HG02970 (cell line): Measurements from ENCODE around the gene CTXN3.
"Not testable (repeated sequence)": the region's sequence is repeated elsewhere in the genome, so short reads cannot be mapped to it uniquely, and the experiment has no call there.

Source experiments
- ATAC-seq: cut with Tn5 transposase; IDR thresholded peaks from one replicate; pipeline ENCODE4 v1.9.1; 2021; ENCODE audit warnings: mild to moderate bottlenecking, moderate library complexity, moderate number of reproducible peaks; ENCODE audit not compliant: unreplicated experiment, low FRiP score

Gene CTXN3

DNA sequence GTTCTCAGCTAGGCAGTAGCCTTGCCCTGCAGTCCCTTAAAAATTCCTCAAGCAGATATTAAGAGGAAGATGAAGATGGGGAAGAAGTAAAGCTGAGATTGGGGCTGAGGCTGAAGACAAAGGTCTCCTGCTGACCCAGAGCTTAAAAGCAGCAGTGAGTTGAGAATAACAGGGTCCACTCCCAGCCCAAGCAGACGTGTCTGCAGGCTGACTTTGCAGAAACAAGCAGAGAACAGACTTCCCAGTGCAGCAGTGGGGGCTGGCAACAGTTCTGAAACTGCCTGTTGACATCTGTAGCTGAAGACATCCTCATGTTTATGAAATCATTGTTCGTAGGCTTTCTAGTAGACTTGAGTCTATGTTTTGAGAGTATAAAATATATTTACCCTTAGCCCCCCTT, 1.1 kb downstream of the CTXN3 start:
- no peak for ATAC-seq

DNA sequence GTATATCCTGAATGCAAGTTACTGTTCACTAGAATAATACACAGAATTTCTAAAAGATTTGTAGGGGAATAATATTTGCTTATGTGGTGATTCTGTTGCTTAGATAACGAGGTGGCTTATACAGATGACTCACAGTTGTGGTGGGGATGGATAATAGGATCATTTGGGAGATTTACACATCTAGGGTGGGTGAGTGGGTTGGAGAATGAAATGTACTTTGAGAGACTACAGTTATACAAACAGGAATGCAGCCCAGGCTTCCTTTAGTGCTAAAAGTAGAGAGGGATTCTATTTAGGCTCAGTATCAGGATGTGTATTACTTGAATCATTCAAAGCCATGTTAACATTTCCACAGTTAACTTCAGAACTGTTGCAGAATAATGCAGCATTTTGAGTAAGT, 1.8 kb downstream of the CTXN3 start:
- no peak for ATAC-seq

DNA sequence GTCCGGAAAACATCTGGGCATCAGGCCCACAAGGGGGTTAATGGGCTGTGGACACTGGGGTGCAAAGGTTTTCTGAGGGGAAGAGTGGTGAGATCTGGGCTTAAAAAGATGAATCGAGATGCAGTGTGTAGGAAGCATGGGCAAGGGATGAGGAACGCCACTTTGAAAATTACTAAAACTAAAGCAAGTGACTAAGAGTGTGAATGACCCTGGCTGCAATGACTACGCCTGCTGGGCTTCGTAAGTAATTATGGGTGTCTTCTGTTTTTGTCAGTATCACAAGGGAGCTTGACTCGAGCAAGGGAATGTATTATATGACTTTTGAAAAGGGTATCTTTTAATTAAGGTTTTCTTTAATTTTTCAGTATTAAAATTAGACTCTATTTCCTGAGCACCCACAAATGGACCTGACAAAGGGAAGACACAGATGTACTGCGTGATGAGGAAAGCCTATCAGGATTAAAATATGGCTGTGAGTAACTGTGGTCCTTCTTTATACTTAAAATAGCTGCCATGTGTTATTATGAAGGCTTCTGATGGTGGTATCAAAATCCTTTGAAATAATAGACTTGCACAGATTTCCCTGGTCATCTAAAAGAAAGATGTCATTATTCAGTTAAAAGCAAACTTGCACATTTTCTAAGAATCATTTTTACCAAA, 4.2 kb downstream of the CTXN3 start:
- ATAC-seq: no peak

DNA sequence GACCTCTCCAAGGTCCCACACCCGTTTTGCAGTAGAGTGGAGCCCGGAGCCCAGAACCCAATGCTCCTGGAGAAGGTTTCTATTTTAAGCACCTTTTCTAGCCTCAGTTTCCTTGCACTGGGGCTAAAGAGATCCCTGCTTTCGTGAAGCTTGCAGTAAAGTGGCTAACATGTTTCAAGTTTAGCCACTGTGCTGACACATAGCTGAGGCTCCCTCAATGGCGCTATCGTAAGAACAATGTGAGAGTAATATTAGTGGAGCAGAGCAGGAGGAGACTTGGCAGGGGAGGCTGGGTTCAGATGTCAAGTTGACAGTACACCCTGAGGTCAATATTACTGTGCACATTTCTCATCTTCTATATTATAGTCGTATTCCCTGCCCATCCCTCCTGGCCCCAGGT, 7.9 kb downstream of the CTXN3 start:
- ATAC-seq: no peak

DNA sequence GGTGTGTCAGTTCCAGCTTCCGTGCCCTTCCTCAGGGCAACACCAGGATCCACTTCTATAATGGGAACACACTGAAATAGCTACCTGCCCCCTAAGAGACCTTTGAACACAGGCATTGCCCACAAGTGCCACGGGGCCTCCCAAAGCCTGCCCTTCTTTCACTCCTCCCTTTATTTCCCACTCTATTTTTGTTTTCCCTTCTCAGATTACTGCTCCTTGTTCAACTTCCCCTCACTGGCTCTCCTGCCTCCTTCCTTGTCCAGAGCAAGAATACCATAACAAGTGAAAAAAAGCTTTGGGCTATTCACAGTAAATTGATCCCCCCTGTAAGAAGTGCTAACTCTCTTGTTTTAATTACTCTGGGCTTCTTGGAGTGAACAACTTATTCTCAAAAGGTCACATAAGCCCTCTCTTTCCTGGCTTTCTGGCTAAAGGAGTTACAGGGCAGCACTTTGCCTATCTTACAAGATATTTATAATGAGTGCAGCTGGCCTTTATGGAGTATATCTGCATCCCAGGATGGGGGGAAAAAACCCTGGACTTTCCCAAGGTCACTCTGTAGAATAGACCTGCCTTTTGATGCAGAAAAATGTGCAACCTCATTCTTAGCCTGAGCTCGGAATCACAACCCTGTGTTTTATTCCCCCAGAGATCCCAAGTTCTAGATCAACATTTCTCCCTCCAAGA, 11.3 kb downstream of the CTXN3 start:
- no peak for ATAC-seq

DNA sequence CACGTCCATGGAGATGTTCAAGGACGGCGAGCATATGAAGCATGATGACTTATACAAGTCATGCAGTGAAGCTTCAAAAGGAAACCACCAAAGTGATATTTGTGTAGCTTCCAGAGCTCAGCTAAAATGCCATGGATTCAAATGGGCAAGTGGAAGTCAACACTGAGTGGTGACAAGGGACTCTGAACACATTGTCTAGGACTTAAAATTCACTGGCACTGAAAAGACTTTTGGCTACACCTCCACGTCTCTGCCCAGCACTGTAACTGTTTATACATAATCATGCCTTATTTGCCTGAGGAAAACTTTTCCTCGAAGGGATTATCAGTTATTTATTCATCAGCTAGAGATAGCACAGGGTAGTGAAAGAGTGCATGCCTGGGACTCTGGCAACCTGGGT, 15.2 kb downstream of the CTXN3 start:
- no peak for ATAC-seq

DNA sequence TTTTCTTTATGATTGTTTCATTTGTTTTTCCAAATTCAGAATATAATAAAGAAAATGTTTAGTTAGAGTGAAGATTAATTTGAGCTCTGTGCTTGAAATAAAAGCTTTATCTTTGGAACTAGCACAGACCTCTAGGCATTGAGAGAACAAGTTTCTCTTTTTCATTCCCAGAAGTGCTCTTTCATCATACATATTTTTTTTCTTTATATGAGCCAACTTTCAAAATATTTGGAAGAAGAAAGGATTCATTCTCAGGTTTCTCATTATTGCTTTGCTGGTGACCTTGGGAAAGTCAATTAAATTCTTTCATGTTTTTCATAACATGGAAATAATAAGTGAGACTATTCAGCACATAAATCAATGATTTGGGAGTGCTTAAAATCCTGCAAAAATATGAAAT, 16.8 kb downstream of the CTXN3 start:
- ATAC-seq: no peak

DNA sequence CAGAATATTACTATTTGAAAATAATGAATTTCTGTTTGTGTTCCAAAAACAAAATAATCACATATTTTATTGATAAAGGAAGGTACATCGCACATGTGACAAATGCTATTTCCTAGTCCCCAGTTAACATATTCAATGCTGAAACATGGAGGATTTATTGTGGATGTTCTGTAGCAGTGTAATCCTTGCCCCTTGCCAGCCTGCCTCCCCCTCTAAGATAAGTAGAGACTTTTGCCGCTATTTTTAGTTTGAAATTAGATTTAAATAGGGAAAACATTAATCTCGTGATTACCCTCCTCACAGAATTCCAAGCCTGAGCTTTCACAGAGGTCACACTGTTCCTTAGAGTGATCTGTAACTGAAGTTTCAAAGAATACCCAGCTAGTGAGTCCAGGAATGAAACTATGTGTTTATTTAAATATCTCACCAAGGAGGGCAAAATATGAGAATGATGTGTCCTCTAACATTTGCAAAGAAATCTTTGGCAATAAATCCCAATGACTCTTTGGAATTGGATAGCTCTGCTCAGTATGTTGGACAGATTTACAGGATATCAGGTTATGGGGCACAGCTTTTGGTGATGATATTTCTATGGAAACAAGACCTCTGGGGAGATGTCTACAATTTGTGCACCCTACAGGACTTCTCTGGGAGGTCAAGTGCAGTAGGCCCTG, 17.3 kb downstream of the CTXN3 start:
- ATAC-seq: no peak

DNA sequence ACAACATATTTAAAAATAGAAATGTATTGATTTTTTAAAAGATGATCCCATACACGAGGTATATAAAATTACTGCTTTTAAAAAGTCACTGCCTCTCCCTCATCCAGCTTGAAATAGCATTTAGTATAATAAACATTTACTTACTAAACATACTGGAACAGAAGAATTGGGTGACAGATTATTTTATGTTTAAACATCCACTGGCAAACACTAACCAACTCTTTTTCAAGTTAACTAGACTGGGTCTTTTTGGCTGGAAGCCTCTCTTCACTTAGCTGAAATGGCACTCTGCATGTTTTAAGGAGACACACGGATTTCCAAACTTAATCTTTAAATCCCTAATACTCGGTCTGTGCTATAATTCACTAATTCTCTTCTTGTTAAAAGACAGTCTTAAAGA, 19.0 kb downstream of the CTXN3 start:
- ATAC-seq: no peak

DNA sequence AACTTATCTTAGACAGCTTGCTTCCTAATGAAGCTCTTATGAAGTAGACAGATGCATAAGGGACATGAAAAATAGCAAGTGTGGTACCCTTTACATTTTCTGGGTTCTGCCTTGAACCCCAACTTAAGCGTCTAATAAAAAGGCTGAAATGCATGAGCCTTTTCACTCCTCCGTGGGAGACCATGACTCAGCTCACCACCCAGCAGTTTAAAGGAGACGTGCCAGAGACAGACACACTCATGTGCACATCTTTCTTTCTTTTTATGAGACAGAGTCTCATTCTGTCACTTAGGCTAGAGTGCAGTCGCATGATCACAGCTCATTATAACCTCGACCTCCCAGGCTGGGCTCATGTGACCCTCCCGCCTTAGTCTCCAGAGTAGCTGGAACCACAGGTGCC, 22.3 kb downstream of the CTXN3 start:
- no peak for ATAC-seq

DNA sequence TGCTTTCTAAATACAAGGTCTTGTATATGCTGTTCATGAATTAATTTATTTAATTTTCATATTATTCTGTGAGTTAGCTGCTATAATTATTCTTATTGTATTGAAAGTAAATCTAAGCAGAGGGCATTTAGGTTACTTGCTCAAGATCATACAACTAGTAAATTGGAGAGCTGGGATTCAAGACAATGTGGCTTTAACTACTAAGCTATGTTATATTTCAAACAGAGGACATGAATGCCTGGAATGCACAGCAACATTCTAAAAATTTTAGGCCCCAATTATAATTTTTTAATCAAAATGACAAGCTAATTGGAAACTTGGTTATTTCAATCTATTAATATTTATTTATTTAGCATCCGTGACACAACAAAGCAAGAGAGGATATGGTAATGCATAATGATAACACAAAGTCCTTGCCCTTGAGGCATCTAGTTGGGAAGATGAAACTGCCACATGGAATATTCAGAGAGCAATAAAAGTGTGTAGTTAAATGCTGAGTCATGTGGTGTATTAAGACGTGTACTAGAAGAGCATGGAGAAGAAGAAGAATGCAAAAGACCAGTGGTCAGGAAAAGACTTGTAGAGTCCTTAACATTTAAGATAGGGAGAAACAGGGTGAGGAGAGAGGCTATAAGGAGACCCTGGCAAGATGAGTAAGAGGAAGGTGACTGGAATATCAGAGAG, 24.4 kb downstream of the CTXN3 start:
- no peak for ATAC-seq

DNA sequence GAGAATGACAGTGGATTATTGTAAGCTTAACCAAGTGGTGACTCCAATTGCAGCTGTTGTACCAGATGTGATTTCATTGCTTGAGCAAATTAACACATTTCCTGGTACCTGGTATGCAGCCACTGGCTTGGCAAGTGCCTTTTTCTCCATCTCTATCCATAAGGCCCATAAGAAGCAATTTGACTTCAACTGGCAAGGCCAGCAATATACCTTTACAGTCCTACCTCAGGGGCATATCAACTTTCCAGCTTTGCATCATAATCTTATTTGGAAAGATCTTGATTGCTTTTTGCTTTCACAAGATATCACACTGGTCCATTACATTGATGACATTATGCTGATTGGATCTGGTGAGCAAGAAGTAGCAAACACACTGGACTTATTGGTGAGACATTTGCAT, 28.1 kb downstream of the CTXN3 start:
- not testable (repeated sequence) for ATAC-seq

DNA sequence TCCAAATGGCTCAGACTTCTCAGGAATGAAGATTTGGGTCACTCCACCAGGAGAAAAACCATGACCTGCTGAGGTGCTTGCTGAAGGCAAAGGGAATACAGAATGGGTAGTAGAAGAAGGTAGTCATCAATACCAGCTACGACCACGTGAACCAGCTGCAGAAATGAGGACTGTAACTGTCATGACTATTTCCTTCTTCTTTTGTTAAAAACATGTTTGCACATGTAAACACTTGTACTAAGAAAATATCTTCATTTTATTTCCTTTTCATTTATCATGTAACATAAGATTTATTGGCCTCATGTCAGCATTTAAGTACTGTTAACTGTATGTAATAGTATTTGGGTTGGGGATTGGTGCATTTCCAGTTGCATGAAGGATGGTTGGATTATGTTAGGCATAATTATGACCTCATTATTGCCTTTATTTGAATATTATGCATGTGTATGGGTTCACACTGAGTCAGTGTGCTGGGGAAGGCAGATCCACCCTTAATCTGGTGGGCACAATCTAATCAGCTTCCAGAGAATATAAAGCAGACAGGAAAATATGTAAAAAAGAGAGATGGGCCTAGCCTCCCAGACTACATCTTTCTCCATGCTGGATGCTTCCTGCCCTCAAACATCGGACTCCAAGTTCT, 30.9 kb downstream of the CTXN3 start:
- not testable (repeated sequence) for ATAC-seq

DNA sequence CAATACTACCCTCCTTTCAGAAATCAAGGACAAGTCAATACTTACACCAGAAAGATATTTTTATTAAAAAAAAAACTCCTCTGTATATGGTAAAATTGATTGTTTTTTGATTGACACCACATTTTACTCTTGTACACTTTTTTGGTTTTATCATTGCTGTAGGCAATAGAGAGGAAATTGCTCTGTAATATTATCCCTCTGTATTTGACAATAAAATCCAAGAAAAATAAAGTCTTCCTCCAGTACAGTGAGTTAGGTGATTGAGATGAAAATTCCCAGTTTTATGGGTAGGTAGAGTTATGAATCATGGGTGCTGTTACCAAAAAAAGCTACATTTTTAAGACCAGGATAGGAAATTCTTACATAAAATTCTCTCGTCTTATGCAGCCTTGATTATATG, 31.7 kb downstream of the CTXN3 start:
- ATAC-seq: no peak

DNA sequence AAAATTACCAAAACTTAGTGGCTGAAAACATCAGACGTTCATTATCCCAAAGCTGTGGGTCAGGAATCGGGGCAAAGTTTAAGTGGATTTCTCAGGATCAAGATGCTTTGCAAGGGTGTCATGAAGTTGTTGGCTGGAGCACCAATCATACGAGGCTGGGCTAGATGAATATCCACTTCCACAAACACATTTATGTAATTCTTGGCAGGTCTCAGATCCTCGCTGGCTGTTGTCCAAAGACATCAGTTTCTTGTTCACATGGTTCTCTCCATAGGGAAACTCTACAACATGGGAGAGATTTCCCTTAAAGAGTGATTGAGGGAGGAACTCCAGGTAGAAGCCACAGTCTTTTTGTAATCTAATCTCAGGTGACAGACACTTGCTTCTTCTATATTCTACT, 34.1 kb downstream of the CTXN3 start:
- ATAC-seq: no peak

DNA sequence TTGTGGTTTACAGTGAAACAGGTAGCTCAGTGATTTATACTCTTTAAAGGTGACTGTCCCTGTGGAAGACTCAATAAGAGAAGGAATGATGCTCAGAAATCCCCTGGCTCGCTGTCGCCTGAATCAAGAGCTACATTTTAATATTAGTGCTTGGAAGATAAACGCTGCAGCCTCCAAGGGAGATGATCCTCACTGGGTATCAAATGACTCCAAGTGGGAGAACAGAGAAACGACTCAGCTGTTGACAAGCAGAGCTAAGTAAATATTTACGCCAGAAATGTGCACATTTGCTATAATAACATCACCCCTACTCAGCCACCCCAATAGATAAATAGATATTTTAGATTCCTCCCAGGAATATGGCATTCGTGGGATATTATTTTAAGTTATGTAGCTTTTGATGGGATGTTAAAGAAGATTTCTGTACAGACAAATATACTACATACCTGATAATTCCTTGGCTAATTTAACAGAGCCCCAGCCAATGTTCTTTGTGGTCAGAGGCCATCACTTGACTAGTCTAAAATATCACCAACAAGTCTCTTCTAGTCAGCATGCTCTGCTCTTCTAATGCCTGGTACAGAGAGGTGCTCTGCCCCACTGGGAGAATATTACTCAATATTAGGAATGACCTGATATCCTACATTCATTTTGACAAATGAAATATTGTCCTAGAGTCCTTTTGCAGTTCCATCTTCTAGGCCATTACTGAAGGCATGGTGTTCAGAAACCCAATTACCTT, 36.0 kb downstream of the CTXN3 start:
- ATAC-seq: no peak

DNA sequence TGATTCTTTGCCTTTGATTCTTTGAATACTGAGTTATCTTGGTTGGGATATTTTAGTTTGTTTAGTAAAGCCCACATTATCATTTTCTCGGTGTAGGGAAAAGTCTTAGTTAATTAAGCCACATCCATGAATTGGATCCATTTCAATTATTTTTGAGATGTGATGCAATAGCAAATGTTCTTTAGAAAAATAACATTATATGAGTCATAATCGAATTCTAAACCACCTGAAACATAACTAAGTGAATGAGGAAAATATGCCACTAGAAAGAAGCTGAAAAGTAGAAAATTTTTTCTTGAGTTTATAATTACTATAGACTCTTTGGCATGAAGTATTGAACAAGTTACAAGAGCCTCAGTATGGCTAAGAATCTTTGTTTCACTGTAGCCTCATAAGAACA, 36.8 kb downstream of the CTXN3 start:
- ATAC-seq: no peak

DNA sequence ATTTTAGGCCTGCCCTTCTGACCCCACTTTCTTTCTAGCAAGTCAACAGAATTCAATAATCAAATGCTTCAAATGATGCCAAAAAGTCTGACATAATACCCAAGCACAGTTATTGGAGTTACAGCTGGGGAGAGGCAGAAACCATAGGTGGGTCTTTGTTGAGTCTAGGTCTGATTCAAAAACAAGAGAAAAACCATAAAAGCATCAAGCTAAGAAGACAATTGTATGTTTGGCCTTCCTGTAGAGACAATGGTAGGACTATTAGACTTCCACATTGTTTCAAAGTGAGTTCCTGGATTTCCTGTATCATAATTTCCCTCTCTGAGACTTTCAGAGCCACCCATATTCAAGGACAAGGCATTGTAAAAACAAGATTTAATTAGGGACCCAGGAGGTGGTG, 37.5 kb downstream of the CTXN3 start:
- no peak for ATAC-seq

DNA sequence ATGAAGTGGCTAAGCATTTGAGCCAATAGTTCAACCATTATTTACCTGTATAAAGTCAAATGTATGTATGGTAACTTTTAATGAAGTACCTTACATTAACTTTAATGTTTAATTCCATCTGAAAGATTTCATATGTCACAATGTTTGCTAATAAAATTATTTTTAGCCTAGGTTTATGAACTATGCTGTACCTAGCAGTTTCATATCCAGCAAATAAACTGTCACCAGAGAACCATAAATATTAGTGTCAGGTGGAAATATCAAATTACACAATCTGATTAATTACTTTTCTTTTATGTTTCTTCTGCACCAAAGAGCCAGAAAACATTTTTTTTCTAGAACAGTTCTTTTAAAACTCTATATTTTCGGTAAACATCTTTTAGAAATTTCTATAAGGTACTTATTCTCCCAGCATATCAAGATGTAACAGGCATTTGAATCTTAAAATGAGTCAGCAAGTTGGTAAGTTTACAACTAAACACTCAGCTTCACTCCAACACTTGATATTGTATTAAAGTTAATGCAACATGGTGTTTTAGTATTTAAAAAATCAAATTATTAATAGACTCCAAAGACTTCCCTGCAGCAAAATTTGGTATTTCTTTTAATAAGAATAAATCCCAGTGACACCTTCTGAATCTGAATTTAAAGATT, 45.8 kb downstream of the CTXN3 start:
- ATAC-seq: no peak

DNA sequence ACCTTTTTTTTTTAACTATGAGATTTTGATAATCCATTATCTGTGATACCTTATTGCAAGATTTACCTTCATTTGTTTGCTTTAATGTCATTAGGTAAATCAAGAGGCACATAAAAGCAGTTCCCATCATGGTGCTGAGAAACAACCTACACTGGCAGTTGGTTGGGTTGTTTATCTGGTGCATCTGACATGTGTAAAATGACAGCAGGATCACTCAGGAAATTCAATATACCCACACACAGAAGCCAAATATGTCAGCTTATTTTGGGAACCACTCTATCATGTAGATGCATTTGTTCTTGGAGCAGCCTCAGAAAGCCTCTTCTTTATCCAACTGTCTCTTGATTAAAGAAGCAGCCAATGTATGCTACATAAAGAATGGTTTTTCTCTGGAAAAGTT, 46.5 kb downstream of the CTXN3 start:
- no peak for ATAC-seq
